ENCODE measurements around the gene FCER1A. TPM values are rescaled to one million over a fixed set of nuclear protein-coding genes. Genes with fewer than 3 reads are reported as not detected.
"Not testable (repeated sequence)": the region's sequence is repeated elsewhere in the genome, so short reads cannot be mapped to it uniquely, and the experiment has no call there.

The FCER1A gene
- total RNA-seq, 1 donor from 2014 or later = not detected

- H3K27ac Mint-ChIP-seq = no peak overlapping the region
These were observed 40.8 kb downstream of the FCER1A start for GRCh38 chr1:159342761-159343425.

GRCh38 chr1:159349374-159349773 is 47.2 kb downstream of the FCER1A start:
- not testable (repeated sequence) for H3K36me3 Mint-ChIP-seq; H3K27me3 Mint-ChIP-seq (ENCODE audit: insufficient read depth, low read depth)

More at GRCh38 chr1:159342761-159343425, 40.8 kb downstream of the FCER1A start:
- Histone ChIP-seq H3K36me3 (peaks cover 7% of the 10 kb centered on the region), H3K4me2 (no peak overlapping the region), H3F3A (ENCODE audit: low read depth) (no peaks in the 10 kb centered on the region), H3K4me1 (no peaks in the 10 kb centered on the region), H3K9me3 (ENCODE audit: low read depth) (peaks cover 24% of the 10 kb centered on the region), H3K4me3 (no peak overlapping the region), H3K9ac (no peak overlapping the region), H3K27ac (no peak overlapping the region), H2AFZ (replicated peaks) (no peak overlapping the region), H4K20me1 (ENCODE audit: low read depth) (no peaks in the 10 kb centered on the region), H3K27me3 (no peaks in the 10 kb centered on the region), H3K79me2 (ENCODE audit: low read depth) (no peaks in the 10 kb centered on the region)
- Mint-ChIP-seq H3K4me1 (no peaks in the 10 kb centered on the region), H3K27me3 (ENCODE audit: insufficient read depth, low read depth) (no peaks in the 10 kb centered on the region), H3K4me3 (no peak overlapping the region), H3K9me3 (peaks cover 1% of the 10 kb centered on the region), H3K36me3 (no peaks in the 10 kb centered on the region)
- TF ChIP-seq, protein P1, sequence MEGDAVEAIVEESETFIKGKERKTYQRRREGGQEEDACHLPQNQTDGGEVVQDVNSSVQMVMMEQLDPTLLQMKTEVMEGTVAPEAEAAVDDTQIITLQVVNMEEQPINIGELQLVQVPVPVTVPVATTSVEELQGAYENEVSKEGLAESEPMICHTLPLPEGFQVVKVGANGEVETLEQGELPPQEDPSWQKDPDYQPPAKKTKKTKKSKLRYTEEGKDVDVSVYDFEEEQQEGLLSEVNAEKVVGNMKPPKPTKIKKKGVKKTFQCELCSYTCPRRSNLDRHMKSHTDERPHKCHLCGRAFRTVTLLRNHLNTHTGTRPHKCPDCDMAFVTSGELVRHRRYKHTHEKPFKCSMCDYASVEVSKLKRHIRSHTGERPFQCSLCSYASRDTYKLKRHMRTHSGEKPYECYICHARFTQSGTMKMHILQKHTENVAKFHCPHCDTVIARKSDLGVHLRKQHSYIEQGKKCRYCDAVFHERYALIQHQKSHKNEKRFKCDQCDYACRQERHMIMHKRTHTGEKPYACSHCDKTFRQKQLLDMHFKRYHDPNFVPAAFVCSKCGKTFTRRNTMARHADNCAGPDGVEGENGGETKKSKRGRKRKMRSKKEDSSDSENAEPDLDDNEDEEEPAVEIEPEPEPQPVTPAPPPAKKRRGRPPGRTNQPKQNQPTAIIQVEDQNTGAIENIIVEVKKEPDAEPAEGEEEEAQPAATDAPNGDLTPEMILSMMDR (IDR thresholded peaks at IDR 0.05) = no peak
- TF ChIP-seq EZH2 (IDR thresholded peaks at IDR 0.05) (no peak), EZH2phosphoT487 (IDR thresholded peaks at IDR 0.05) (no peak)
- no peak for DNase-seq (ENCODE audit: low spot score)

GRCh38 chr1:159352436-159352835 is 50.3 kb downstream of the FCER1A start:
- H2AFZ ChIP-seq (replicated peaks) = no peak overlapping the region
- no peak overlapping the region for H3K4me2 ChIP-seq
- H3K36me3 Mint-ChIP-seq = no peaks in the 10 kb centered on the region
- no peak overlapping the region for H3K27ac Mint-ChIP-seq
- H3K9ac ChIP-seq = no peak overlapping the region
- H3K4me3 Mint-ChIP-seq = no peak overlapping the region
- no peak for TF ChIP-seq EZH2 (IDR thresholded peaks at IDR 0.05)
- TF ChIP-seq EZH2phosphoT487 (IDR thresholded peaks at IDR 0.05) = no peak
- TF ChIP-seq, protein P1 (IDR thresholded peaks at IDR 0.05) = no peak
- DNase-seq (ENCODE audit: low spot score) = no peak
- H3K27me3 ChIP-seq = no peaks in the 10 kb centered on the region
- H3K9me3 ChIP-seq (ENCODE audit: low read depth) = peaks cover 27% of the 10 kb centered on the region
- no peaks in the 10 kb centered on the region for H4K20me1 ChIP-seq (ENCODE audit: low read depth)
- H3K4me1 Mint-ChIP-seq = no peaks in the 10 kb centered on the region
- H3K9me3 Mint-ChIP-seq = peaks cover 8% of the 10 kb centered on the region
- H3K79me2 ChIP-seq (ENCODE audit: low read depth) = no peaks in the 10 kb centered on the region
- peaks cover 12% of the 10 kb centered on the region for H3K36me3 ChIP-seq
- H3K4me1 ChIP-seq = no peaks in the 10 kb centered on the region
- H3K27me3 Mint-ChIP-seq (ENCODE audit: insufficient read depth, low read depth) = peaks cover 8% of the 10 kb centered on the region
- no peaks in the 10 kb centered on the region for H3F3A ChIP-seq (ENCODE audit: low read depth)
- no peak overlapping the region for H3K4me3 ChIP-seq
- H3K27ac ChIP-seq = no peak overlapping the region

More at GRCh38 chr1:159349374-159349773, 47.2 kb downstream of the FCER1A start:
- not testable (repeated sequence) for DNase-seq (ENCODE audit: low spot score); H3K9me3 ChIP-seq (ENCODE audit: low read depth); H3K4me3 ChIP-seq; H3K4me1 ChIP-seq; H3K27ac Mint-ChIP-seq; H4K20me1 ChIP-seq (ENCODE audit: low read depth); H3K4me2 ChIP-seq; H2AFZ ChIP-seq (replicated peaks); H3K27ac ChIP-seq; H3F3A ChIP-seq (ENCODE audit: low read depth); H3K79me2 ChIP-seq (ENCODE audit: low read depth); H3K27me3 ChIP-seq; H3K4me1 Mint-ChIP-seq; H3K4me3 Mint-ChIP-seq; H3K9ac ChIP-seq; H3K9me3 Mint-ChIP-seq
- peaks cover 15% of the 10 kb centered on the region for H3K36me3 ChIP-seq

Other genes with a start within 250 kb of the FCER1A start
- gene AIM2, start 225.6 kb upstream of the FCER1A start, total RNA-seq (ENCODE audit: low replicate concordance) = 2.9 and 3.4 TPM in 2 replicates
- 6.9 and 15.3 TPM in 2 replicates for gene CADM3, start 130.7 kb upstream of the FCER1A start, total RNA-seq (ENCODE audit: low replicate concordance)
- gene ACKR1, start 97.5 kb upstream of the FCER1A start, total RNA-seq (ENCODE audit: low replicate concordance) = 0.74 TPM in 1 of 2 replicates, not detected in the other
- gene OR10J4, start 129.9 kb downstream of the FCER1A start, total RNA-seq (ENCODE audit: low replicate concordance) = not detected in 2 replicates
- not detected in 2 replicates for gene OR10J1, start 137.4 kb downstream of the FCER1A start, total RNA-seq (ENCODE audit: low replicate concordance)
- not detected in 2 replicates for gene OR10J5, start 233.7 kb downstream of the FCER1A start, total RNA-seq (ENCODE audit: low replicate concordance)